GM19324 (cell line): Measurements from ENCODE around the gene ARHGAP26.
A peak's percentile ranks its signal among the peaks of the same experiment; 100 is the strongest.

Source experiments
- ATAC-seq: cut with Tn5 transposase; IDR thresholded peaks from one replicate; pipeline ENCODE4 v1.9.1; 2021; ENCODE audit warnings: mild to moderate bottlenecking, moderate library complexity; ENCODE audit not compliant: unreplicated experiment, low FRiP score

The ARHGAP26 gene

DNA sequence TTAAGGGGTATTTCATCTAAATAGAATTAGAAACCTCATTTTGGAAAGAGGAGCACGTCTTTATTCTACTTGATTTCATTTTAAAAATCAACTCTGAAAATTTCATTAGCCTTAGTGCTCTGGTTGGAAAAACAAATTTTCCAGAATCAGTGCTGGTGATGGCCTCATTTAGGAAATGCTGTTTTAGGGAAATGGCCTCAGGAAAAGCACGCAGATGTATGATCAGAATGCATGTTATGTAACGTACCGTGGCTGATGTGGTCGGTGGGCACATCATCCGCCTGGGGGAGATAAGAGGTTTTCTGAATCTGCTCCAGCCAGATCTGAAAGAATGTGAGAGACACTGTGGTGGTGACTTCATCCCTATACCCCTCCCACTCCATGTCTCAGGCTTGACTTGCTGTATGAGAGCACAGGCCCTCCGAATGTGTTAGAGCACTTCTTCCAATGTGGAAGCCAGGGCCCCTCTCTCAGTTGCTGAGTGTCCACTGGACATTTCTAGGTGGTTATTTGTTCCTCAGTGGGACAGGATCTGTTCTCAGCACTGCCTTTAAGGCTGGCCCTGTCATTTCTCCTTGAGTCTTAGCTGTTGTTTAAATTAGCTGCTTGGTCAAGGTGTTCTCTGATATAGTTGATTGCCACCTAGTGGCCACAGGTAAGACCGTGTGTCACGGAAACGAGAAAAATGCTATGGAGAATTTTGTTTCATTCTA is 96.5 kb downstream of the ARHGAP26 start:
- ATAC-seq, result peak; percentile 51

DNA sequence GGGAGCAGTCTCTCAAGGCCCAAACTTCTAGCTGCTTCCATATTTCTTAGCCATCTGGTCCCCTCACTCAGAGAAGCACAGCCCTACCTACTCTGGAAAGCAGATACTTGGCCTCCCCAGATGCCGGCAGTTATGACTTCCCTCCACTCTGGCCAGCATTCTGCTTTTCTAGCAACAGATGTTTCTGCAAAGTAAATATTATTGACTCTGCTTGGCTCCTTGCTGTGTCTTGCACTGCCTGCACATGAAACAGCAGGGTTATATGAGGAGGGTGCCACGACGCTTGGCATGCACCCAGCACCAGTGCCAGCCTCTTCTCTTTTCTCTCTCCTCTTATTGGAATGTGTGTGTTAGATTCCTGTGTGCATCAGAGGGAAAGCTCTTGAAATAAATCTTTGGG is 99.7 kb downstream of the ARHGAP26 start:
- no peak for ATAC-seq

DNA sequence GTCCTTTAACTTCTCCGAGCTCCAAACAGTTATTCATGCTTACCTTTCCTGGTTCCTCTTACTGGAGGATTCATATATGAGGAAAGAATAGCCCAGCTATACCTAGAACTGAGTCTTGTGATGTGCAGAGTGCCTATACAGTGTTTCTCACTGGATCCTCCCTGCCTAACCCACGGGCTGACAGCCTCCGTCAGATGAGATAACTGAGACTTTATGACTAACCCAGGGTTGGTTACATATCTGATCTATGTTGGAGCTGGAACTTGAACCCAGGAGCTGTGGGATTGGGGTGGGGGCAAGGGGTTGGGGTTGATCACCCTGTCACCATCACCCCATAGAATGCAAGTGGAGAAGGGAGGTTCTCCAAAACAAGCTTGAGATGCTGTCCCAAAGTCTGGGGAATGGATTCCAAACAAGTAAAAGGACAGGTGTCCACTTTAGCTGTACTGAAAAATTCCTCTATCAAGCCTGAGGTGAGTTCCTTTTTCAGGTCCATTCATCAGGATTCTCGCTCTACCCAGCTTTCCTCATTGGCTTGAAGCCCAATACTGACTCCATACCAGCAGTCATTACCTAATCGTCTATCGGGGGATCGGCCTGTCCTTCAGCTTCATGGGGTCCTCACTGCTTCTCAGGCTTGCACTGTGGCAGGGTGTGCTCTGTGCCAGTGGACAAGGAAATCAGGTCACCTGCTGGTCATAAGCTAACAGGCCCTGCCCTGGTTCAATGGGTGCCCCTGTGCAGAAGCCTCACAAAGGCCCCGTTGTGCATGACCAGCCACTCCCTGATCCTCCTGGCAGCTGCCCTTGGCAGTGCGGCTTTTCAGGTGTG is 100.6 kb downstream of the ARHGAP26 start:
- no peak for ATAC-seq

- ATAC-seq, result no peak
Observed at GRCh38 chr5:142871363-142872193, 101.4 kb downstream of the ARHGAP26 start.

GRCh38 chr5:142872217-142872616 is 102.0 kb downstream of the ARHGAP26 start:
- no peak for ATAC-seq

- no peak for ATAC-seq
Observed at GRCh38 chr5:142872795-142873194, 102.6 kb downstream of the ARHGAP26 start.

DNA sequence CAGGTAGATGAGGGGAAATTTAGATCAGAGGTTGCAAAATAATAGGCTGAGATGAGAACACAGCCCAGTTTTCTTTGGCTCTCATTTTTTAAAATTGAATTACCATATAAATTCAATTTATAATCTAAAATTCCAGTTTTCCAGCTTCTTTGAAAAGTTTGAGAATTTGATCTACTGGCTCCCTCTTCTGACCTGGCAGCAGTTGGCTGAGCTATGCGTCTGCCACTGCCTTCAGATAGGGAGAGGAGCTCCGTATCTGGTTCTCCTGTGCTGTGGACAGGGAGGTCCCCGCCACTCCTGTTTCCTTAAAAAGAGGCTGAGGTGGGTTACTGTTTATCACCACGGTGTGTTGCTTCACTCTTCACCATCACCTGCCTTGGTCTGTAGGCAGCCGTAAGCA is 103.7 kb downstream of the ARHGAP26 start:
- no peak for ATAC-seq

GRCh38 chr5:142874540-142874939 is 104.4 kb downstream of the ARHGAP26 start:
- no peak for ATAC-seq

- ATAC-seq, result no peak
Observed at GRCh38 chr5:142875936-142876335, 105.8 kb downstream of the ARHGAP26 start.

GRCh38 chr5:142876817-142877216 is 106.6 kb downstream of the ARHGAP26 start:
- ATAC-seq, result no peak

DNA sequence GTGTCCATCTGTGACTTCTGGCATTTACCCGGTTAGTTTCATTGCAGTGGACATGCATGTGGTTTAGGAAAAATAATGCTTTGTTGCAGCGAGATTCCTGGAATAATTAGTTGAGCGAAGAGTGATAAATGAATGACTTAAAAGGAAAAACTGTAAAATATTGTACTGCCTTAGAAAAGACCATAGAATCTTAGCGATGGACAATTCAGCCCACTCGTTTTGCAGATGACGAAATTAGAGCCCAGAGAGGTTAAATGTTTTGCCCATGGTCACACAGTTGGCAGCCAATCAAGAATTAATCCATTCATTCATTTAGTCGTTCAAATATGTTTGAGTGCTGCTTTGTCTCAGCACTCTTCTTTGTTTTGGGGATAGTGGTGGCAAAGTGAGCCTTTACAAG is 107.9 kb downstream of the ARHGAP26 start:
- no peak for ATAC-seq

DNA sequence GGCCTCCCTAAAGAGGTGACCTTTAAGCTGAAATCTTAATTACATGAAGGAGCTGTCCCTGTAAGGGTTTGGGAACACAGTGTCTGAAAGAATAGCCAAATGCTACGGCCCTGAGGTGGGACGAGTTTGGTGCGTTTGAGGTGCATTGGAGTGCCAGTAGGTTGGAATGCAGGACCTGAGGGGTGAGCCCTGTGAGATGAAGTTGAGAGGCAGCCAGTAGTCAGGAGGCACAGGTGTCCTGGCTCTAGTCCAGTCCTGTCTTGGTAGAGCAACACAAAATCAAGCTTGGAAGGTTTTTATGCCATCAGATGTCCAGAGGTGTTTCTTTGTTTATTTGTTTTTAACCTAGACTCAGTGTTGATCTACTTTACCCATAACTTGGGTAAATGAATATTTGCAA is 108.5 kb downstream of the ARHGAP26 start:
- ATAC-seq, result no peak

GRCh38 chr5:142881076-142881783 is 111.1 kb downstream of the ARHGAP26 start:
- ATAC-seq, result no peak

GRCh38 chr5:142881784-142882126 is 111.6 kb downstream of the ARHGAP26 start:
- ATAC-seq, result no peak

DNA sequence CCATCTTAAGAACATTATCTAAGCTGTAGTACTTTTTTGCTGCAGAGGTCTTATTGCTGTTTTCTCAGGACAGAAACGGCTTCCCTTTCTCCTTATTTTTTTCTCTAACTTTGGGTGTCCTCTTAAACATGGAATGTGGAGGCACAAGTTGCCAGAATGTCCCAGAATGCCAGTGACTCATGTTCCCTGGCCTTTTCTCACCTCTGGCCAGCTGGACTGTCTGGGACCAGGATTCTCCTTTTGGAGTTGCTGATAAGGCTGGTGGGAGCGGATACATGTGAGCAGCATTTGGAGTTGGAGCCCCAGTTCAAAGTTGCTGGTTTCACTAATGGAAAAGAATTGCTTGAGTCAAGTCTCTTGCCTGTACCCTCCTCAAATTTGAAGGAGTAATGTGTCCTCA is 112.8 kb downstream of the ARHGAP26 start:
- no peak for ATAC-seq

- no peak for ATAC-seq
Observed at GRCh38 chr5:142883438-142883837, 113.3 kb downstream of the ARHGAP26 start.

- no peak for ATAC-seq
Observed at GRCh38 chr5:142884029-142884428, 113.9 kb downstream of the ARHGAP26 start.

DNA sequence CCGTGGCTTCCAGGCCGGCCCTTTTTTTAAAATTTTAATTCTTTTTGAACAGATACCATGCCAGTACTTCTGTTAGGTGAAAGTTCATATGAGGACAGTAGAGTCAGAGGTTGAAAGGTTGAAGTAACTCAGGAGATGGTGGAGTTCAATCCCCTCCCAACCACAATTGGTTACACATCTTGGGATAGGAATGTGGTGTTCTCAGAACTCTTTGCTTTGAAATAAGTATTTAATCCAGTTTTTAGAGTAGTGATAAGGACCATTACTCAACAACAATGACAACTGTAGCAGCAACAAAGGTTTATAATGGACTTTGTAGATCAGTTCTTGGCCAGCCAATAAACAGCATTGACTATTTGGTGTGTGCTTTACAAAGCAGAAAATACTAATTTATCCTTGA is 116.0 kb downstream of the ARHGAP26 start:
- no peak for ATAC-seq

DNA sequence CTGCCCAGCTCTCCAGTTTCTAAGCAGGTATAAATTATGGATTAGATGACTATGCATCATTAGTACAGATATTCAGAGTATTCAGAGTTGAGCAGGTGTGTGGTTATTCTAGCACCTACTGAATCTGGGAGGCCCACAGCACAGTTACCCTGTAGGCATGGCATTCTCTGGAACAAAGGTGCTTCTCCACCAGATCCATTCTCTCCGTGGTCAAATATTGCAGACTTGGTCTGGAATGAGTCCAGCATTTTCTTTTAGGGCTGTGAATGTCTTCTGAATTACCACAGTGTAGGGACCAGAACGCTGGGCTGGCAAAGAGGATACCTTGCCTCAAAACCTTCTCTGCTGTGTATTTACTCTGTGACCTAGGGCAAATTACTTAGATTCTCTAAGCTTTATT is 116.8 kb downstream of the ARHGAP26 start:
- no peak for ATAC-seq

DNA sequence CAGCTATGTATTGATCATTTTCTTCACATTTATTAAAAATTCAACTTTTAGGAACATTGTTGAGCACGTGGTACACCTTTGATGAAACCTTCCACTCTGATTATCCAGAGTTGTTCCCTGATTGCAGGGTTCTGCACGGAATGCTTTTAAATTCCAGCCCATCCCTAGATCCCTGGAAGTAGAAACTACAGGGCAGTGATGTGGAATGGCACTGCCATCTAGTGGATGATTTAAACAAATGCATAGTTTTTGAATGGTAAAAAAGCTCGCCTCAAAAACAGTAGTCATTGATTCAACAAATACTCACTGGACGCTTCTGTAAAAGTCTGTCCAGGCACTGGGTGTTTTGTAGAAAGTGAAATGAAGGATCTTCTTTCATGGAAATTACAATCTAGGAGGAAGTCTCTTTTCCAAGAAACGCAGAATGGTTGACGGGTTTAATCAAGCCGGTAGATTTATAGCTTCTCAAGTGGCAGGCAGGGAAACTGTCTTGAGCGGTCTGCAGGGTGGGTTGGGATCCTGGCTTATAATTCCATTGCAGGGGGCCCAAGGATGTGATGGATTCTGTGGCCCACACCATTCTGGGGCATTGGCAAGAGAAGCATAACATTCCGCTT is 118.4 kb downstream of the ARHGAP26 start:
- no peak for ATAC-seq
